NCI-H524 (cell line): ENCODE measurements around the gene RASEF.
"Not testable (repeated sequence)": the region's sequence is repeated elsewhere in the genome, so short reads cannot be mapped to it uniquely, and the experiment has no call there.

Experiments used
- DNase-seq, 2 experiments: peaks; one replicate each; lab custom pipeline; 2025; lab: John Stamatoyannopoulos, UW

The RASEF gene

GRCh38 chr9:82970359-82970758 is 92.6 kb downstream of the RASEF start:
- no peak for DNase-seq

DNA sequence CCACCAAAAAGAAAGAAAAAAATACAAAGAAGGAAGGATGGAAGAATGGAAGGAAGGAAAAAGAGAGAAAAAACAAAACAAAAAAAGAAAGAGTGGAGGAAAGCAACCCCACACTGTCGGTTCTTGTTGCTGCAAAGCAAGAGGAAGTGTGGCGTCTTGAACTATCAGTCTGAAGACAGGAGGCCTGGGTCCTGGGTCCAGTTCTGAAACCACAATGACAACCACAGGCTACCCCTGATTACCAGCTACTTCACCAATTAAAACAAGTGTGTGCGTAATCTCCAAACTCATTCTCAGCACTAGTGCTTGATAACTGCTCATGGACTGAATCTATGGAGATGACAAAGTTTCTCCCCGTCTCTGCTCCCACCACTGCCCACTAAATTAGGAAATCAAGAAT is 93.7 kb downstream of the RASEF start:
- no peak for DNase-seq

DNA sequence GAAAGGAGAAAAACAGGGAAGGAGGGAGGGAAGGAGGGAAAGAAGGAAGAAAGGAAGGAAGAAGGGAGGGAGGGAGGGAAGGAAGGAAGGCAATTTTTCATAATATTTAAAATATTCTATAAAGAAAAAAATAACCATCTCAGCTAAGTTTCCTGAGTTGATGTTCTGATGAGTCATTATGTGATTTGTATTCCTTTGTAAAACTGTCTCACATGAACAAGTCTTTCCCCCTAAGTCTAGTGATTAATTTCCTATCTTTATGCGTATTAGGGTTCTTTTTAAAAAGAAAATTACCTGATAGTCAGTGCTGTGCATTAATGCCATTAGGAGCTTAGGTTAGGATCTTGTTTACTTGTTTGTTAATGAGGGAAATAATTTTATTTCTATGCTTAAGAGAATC is 94.1 kb downstream of the RASEF start:
- no peak for DNase-seq

- no peak for DNase-seq
Observed at GRCh38 chr9:82968388-82968787, 94.6 kb downstream of the RASEF start.

- peak; percentile 44 to 64 for DNase-seq
Observed at GRCh38 chr9:82961504-82962125, 101.3 kb downstream of the RASEF start.

DNA sequence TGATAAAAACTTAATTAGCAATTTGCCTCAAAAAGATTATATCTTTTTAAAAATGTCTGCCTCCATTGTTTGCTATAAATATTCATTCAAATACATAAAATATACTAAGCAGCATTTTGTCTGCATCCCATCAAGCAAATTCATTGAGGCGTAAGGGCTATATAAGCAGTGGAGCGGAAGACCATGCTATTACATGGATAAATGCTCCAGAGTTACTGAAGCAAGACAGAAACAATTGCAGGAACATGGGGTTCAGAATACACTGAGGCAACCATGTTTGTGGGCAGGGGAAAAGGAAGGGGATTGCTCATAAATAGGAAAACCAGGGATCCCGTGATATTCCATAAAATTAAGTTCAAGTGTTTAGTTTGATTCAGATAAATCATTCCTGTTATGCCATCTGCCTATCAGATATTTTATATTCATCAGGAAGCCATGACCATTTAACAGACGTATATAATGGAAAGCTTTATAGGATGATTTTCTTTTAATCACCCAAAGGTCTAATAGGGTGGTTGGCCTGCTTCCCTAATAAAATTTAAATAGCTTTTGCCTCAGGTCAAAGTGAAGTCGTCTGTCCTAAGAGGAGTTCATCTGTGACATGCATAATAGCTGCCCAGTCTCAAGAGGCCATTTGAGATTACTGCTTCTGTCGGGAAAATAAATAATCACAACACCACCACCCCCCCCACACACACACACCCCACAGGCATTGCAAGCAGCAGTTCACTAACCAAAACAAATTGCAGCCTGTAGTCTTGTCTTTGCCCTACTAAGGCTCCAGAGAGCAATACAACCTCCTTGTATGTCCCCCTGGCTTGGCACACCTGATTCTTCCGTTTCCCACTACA is 105.2 kb downstream of the RASEF start:
- DNase-seq, result no peak

- no peak for DNase-seq
Observed at GRCh38 chr9:82949203-82949602, 113.7 kb downstream of the RASEF start.

- no peak for DNase-seq
Observed at GRCh38 chr9:82940376-82940775, 122.6 kb downstream of the RASEF start.

- DNase-seq, result no peak
Observed at GRCh38 chr9:82939451-82939850, 123.5 kb downstream of the RASEF start.

DNA sequence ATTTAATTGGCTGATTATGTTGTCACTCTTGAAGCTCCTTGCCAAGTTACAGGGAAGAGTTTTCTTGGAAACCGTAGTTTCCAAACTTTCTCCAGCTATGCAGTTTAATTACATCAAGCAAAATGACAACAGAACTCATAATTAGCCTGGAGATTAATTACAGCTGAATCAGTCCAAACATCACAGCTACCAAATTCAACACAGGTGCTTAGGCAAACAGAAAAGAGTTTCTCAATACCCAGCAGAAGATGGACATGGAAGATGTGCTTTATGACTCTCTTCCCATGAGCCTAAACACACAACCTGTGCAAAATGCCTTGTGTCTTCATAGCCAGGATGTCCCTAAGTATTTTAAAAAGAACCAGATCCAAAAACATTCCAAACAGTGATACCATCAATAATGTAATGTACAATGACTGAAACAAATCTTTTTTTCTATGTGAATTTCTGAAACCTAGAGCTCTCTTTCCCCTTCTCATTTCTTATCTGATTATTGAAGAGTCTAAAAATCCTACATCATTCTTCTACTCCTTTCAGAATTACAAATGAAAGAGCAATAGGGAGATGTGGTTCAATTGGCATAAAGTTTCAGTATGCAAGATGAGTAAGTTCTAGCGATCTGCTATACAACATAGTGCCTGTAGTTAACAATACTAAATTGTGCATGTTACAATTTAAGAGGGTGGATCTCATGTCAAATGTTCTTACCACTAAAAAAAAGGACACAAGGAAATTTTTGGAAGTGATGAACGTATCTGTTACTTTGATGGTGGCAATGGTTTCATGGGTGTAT is 124.3 kb downstream of the RASEF start:
- DNase-seq, result no peak

DNA sequence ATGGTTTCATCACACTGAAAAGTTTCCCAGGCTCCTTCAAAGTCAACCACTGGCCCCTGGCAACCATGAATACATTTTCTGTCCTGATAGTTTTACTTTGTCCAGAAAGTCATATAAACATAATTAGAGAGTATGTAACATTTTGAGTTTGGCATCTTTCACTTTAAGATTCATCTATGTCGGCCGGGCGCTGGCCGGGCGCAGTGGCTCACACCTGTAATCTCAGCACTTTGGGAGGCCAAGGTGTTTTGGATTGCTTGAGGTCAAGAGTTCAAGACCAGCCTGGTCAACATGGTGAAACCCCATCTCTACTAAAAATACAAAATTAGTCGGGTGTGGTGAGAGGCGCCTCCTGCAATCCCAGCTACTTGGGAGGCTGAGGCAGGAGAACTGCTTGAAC is 126.4 kb downstream of the RASEF start:
- DNase-seq, result not testable (repeated sequence)

- DNase-seq, result no peak
Observed at GRCh38 chr9:82934949-82935348, 128.0 kb downstream of the RASEF start.

DNA sequence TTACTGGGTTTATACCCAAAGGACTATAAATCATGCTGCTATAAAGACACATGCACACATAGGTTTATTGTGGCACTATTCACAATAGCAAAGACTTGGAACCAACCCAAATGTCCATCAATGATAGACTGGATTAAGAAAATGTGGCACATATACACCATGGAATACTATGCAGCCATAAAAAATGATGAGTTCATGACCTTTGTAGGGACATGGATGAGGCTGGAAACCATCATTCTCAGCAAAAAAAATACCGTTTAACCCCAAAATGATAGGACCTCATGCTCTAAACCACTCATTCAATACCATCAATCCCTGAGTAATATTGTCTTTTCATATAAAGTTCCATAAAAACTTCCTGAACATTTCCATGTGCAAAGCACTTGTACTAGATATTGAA is 128.9 kb downstream of the RASEF start:
- DNase-seq, result not testable (repeated sequence)

DNA sequence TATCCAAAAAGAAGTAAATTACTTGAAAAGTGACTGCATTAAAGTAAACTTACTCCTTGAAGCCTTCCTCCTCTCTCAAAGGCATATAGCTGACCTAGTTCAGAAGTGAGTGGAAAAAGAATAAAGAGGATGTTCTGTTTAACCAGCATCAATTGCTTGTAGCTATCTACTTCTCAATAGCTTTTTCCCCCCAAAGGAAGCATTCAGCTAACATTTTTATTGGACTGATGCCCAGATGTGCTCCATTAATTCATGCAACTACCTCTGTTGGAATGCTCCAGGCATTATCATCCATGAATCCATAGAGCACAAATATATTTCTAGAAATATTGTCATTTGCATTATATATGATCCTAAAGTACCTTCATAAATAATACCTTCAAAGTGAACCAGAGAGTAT is 132.8 kb downstream of the RASEF start:
- DNase-seq, result no peak
